SIG-M5 treated with dmso at 0.1 percent for 504 hours (cell line): ENCODE results near the gene JARID2.

Experiments used
- DNase-seq: peaks from one replicate; lab custom pipeline; 2025; ENCODE audit not compliant: unreplicated experiment; lab: John Stamatoyannopoulos, UW

JARID2 gene

DNA sequence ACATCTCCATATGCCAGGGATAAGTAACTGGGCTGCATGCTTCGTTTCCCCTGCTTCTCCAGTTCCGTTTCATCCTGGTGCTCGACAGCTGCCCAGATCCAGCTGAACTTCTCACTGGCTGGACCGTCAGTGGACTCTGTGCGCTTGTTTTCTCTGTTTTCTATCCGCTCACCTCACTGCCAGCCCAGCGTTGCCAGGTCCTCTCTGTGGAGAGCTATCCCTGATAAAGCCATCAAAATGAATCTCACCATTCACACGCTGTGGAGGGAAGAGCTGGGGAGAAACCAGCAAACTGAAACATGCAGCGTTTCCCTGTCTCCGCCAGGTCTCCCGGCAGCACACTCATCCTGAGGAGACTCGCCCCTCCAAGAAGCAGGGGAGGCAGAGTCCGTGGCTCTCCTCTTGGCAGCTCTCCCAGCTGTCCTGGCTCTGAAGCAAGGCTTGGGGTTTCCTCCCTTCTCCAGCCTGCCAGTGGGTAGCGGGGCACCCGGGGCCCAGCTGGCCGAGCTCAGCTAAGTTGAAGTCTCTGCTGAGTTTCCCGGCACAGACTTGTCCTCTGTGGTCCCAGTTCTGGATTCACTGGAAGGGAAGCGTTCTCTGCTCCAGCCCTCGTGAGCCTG is 256.1 kb downstream of the JARID2 start:
- no peak for DNase-seq

DNA sequence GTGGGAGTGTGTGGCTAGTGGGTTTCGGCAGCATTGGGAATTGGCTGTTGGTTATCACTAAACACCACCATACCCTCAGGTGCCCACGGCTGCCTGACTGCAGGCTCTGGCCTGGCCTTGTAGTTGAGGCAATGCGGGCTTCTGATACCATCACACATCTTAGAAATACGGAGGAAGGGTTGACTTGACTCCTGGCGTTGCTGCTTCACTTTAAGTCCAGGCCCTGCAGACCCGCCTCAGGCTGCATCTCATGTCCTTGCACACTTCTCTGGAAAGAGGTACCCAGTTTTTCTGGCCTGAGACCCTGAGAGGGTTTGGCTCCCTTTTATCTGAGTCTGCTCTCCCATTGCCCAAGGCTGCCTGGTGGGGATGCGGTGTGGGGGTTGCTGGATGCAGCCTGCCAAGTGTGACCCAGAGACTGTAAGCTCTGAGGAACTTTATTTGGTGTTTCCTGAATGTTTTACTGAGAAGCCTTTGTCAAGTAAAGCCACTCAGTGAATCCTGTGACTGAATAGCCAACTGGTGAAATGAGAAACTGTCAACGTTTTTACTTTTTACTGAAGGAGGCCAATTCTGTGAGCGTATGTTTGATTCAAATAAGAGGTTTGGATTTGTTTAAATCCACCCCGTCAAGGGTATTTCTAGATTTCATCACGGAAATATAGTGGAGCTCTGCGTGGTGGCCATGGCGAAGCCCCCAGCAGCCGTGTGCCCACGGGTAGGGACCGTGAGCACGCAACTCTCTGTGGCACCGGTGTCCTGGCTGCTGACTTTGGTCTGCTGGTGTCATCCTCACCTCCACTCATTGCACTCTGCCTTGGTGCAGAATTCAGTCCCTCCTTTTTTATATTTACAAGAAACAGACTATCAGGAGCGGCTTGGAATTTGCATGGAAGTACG is 256.8 kb downstream of the JARID2 start:
- no peak for DNase-seq

DNA sequence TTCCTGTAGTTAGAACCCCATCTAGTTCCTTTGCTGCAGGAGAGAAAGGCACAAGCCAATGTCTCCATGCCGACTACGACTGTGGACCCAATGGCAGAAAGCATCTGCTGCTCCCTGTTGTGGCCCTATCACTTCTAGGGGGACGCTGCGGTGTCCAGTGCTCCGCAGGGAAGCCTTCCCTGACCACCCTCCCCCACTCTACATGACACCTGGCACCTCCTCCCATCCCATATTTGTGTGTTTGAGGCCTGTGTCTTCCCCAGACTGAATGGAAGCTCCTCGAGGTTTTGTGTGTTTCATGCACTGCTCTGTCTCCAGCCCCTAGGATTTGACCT is 257.4 kb downstream of the JARID2 start:
- no peak for DNase-seq

DNA sequence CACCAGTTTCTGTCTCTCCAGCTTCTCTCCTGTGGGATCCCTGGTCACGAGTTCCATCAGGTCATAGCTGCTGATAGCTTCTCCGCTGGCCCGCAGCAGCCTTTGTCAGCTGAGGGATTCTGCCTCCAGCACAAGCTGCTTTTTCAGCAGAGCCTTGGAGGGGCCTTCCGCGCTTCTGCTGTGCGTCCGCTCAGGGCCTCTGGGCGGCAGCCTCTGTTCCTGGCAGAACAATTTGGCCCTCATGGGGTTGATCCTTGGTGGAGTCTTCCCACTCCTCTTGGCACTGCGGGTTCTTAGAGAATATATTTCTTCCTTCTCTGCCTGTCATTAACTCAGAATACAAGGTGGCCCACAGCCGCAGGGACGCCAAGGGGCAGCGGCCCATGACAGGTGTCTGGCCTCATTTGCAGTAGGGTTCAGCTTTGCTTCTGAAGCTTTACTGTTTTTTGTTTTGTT is 258.2 kb downstream of the JARID2 start:
- DNase-seq, result no peak

DNA sequence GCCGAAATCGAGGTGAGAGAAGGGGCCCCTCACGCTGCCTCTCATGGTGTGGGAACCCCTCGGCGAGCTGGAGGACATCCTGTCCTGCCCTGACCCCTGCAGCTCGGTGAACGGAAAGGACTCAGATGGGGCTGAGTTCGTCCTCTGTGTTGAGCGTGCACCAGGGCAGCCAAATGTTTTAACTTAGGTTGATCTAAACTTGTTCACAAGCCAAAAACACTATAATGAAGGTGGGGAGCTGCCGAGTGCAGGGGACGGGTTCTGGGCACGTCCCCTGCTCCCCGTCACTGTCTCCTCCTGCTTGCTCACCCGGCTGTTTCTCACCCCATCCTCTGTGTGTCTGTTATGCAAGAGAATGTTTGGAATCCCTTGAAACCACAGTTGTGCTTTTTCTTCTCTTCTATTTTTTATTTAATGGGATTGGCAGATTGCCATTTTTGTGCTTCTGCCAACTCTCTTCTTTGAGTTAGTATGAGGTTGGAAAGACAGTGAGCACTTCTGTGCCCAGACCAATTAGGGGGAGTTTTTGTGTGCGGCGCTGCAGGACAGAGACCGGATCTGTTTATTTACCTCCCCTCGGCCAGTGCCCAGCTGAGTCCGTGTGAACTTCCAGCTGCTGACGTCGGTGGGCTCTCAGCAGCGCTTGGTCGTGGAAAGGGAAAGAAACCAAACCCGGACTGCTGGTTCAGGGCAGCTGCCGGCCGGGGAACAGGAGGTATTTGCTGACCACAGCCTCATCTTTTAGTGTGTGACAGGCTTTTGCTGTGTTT is 258.9 kb downstream of the JARID2 start:
- no peak for DNase-seq

GRCh38 chr6:15505463-15505918 is 259.6 kb downstream of the JARID2 start:
- no peak for DNase-seq

- DNase-seq, result no peak
Measured at GRCh38 chr6:15506066-15506465, 260.2 kb downstream of the JARID2 start.

- DNase-seq, result no peak
Measured at GRCh38 chr6:15507221-15507620, 261.4 kb downstream of the JARID2 start.

DNA sequence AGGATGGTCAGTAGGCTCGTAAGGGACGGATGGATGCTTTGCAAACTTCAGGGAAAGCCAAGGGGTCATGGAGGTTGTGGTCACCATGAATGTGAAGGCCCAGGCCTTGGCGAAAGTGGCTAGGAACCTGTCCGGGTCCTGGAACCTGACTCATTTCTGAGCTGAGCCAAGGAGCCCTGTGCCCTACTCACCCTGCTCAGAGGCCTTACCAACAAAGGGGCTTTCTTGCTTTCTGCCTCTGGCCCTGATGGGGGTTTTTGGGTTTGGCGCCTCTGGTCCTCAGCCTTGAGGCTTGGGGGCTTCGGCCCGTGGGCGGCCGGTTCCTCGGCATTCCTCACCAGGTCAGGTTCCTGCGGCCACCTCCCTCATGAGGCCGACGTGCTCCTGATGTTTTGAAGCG is 261.9 kb downstream of the JARID2 start:
- no peak for DNase-seq

DNA sequence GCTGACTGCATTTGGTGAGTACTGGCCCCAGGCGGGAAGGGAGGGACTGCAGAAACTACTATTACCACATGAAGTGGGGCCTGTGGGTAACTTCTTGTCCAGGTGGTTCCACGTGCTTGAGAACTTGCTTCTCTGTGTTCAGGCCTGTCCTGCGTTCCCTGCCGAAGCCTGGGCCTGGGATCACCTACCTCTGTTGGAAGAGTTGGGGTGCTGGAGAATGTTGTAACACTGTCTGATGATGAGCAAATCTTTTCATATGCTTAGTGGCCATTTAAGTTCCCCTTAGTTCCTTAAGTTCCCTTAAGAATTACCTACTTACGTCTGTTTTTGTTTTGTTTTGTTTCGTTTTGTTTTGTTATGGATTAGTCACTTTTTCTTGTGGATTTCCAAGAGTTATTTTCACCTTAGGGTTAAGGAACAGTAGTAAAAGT is 262.6 kb downstream of the JARID2 start:
- no peak for DNase-seq

DNA sequence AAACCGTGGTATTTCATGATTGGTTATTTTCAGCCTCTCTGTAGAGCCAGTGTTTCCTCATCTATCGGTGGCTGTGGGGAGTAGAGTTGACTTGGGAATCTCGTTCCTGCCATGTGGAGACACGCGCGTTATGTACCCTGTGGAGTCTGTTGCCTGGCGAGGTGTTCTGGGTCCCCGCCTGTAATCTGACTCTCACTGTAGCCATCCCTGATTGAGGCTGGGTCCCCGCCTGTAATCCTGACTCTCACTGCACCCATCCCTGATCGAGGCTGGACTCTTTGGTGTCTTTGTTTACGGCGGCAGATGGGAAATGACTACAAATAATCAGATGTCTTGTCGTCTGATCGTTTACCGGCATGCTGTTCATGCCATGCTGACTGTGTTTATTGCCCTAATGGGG is 263.1 kb downstream of the JARID2 start:
- DNase-seq, result no peak

- no peak for DNase-seq
Measured at GRCh38 chr6:15509335-15509933, 263.6 kb downstream of the JARID2 start.

- DNase-seq, result no peak
Measured at GRCh38 chr6:15510121-15510520, 264.3 kb downstream of the JARID2 start.

GRCh38 chr6:15510536-15511247 is 264.8 kb downstream of the JARID2 start:
- DNase-seq, result no peak

DNA sequence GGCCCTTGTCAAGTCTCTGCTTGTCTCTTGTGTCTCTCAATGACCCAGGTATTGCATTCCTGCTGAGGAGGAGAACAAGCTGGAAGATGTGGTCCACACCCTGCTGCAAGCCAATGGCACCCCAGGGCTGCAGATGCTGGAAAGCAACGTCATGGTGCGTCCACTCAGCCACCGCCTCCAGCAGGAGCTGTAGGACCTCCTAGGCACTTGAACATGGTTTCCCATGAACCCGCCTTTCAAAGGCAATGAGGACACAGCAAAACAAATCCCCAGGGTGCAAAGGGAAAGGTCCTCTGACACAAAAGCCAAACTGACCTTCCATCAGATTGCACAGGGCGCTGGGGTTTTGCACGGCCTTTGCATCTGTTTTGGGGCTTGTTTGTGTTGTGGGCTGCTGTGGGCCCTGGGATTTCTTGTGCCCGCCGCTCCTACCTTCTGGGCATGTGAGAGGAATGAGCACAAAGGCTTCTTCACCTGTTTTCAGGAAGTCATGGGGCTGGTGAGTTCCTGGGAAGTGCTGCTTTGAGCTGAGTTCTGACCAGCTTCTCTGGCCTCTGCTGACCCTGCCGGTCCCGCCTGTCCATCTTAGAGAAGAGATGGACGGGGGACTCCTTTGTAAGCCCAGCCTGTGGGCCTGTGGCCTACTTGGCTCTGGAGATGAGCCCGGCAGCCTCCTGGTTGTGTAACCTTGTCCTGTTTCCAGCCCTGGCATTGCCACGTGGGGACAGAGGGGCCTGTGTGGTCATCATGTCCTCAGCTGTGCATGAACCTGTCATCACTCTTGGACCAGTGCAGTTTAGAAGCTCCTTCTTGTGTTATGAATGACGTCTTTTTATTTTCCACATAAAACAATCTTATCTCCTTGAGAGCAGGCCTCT is 265.6 kb downstream of the JARID2 start:
- no peak for DNase-seq

GRCh38 chr6:15512126-15512525 is 266.3 kb downstream of the JARID2 start:
- no peak for DNase-seq

DNA sequence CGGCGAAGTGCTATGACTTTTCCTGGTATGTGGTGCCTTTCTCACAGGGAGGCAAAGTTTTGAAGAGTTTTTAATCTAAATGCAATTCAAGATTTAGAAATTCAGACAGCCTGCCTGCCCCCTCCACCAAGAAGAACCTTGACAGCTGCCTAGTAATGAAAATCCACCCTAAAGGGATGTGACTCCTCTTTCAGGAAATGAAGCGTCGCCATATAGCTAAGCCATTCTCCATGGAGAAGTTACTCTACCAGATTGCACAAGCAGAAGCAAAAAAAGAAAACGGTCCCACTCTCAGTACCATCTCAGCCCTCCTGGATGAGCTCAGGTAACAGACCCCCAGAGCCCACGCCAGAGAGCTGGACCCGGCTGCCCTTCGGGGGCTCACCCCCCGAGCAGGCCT is 266.9 kb downstream of the JARID2 start:
- DNase-seq, result no peak

DNA sequence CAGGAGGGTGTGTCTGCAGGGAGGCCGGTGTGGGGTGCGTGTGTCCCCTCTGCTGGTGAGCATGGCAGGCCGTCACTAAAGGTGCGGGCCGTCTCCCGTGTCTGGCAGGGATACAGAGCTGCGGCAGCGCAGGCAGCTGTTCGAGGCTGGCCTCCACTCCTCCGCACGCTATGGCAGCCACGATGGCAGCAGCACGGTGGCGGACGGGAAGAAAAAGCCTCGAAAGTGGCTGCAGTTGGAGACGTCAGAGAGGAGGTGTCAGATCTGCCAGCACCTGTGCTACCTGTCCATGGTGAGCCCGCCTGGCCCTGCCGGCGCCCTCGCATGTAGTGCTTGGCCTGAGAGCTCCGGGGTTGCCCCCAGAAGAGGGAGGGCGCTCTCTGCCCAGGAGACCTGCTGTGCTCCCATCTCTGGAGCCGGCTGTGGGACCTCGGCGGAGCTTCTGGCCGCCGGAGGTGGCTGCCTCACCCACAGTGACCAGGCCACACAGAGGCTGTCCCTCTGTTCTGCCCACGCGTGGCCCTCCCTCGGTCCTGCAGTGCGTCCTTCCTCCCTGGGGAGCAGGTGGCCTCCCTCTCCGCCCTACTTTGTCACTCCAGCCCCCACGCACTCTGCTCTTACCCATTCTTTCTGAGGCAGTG is 267.4 kb downstream of the JARID2 start:
- DNase-seq, result no peak
